A549 (cell line): ENCODE measurements around the gene SLCO3A1. TPM values are rescaled to one million over a fixed set of nuclear protein-coding genes. Genes with fewer than 3 reads are reported as not detected.
A peak's percentile ranks its signal among the peaks of the same experiment; 100 is the strongest.

Source experiments
- ATAC-seq, 2 experiments: fragments of 200-7000 bp in 1 of 2; fragments of >200 bp in 1 of 2; cut with Nextera tagmentation in 1 of 2; cut with Tn5 transposase in 1 of 2; 3 replicates each; pipeline versions ENCODE4 v1.8.0 to v1.9.1; 2018 to 2020; ENCODE audit warnings: mild to moderate bottlenecking in 1 of 2, moderate library complexity in 1 of 2
- CTCF ChIA-PET: fragments of 300-600 bp; sonication (Branson Sonifier 250); formaldehyde crosslinking; extraction: SDS; loops from one replicate; lab custom pipeline; 2021; ENCODE audit warnings: antibody characterized with exemption, inconsistent platforms; lab: Yijun Ruan, JAX
- POLR2A ChIA-PET: fragments of 350-600 bp; formaldehyde crosslinking; extraction: SDS; loops from one replicate; lab custom pipeline; 2021; ENCODE audit warnings: antibody characterized with exemption, inconsistent platforms; lab: Yijun Ruan, JAX
- DNase-seq, 2 experiments: peaks; one replicate each; pipeline versions ENCODE4 v3.0.0 to v3.0.0-alpha.2; 2011 to 2016; ENCODE audit warnings: low read depth in 1 of 2, low spot score in 1 of 2
- FAIRE-seq: peaks from 2 replicates; lab custom pipeline; 2011; peaks lifted over from hg19 to GRCh38; lab: Jason Lieb, UNC
- H3K27ac ChIP-seq, 2 experiments: fragments of >200 bp; sonication (Bioruptor Twin); formaldehyde crosslinking; 3 replicates each; pipeline ENCODE4 v1.5.1; 2016 to 2017
- H3K4me1 ChIP-seq: fragments of >200 bp; sonication (Bioruptor Twin); formaldehyde crosslinking; 3 replicates; pipeline ENCODE4 v1.6.1; 2016
- H3K4me2 ChIP-seq: fragments of >200 bp; sonication (Bioruptor Twin); formaldehyde crosslinking; 3 replicates; pipeline ENCODE4 v1.6.1; 2016
- H3K4me3 ChIP-seq: fragments of >200 bp; sonication (Bioruptor Twin); formaldehyde crosslinking; 3 replicates; pipeline ENCODE4 v1.5.1; 2016
- H3K9me3 ChIP-seq: fragments of >200 bp; sonication (Bioruptor Twin); formaldehyde crosslinking; 3 replicates; pipeline ENCODE4 v1.6.1; 2016
- BHLHE40 ChIP-seq: IDR thresholded peaks from 2 replicates; pipeline ENCODE4 v1.6.1; 2012; ENCODE audit warnings: low read depth, low read length, inconsistent platforms
- CBX2 ChIP-seq: fragments of 200-600 bp; sonication (generic); IDR thresholded peaks from 2 replicates; pipeline ENCODE4 v1.6.1; 2016; ENCODE audit warnings: low read depth, mild to moderate bottlenecking, borderline replicate concordance
- CHD2 ChIP-seq: fragments of 150-350 bp; IDR thresholded peaks from 2 replicates; pipeline ENCODE4 v1.6.1; 2014; ENCODE audit warnings: low read length; ENCODE audit not compliant: partially characterized antibody
- CHD4 ChIP-seq: fragments of 200-600 bp; sonication (generic); IDR thresholded peaks from 2 replicates; pipeline ENCODE4 v1.6.1; 2016; ENCODE audit warnings: antibody characterized with exemption, mild to moderate bottlenecking, borderline replicate concordance
- ESRRA ChIP-seq: fragments of 150-350 bp; IDR thresholded peaks from 2 replicates; pipeline ENCODE4 v1.6.1; 2014; ENCODE audit warnings: mild to moderate bottlenecking, low read length, borderline replicate concordance
- FOSL2 ChIP-seq, 2 experiments: fragments of 450-650 bp in 1 of 2; fragments of >200 bp in 1 of 2; sonication (Bioruptor Twin) in 1 of 2; formaldehyde crosslinking; IDR thresholded peaks; 2 replicates each; pipeline versions ENCODE4 v1.5.0 to v1.6.1; 2016 to 2020; ENCODE audit warnings: mild to moderate bottlenecking in 1 of 2, moderate library complexity in 1 of 2
- GATA3 ChIP-seq: IDR thresholded peaks from 2 replicates; pipeline ENCODE4 v1.6.1; 2012; ENCODE audit warnings: borderline replicate concordance
- HDAC2 ChIP-seq: fragments of 200-600 bp; sonication (generic); IDR thresholded peaks from 2 replicates; pipeline ENCODE4 v1.6.1; 2016
- JUNB ChIP-seq: fragments of >200 bp; sonication (Bioruptor Twin); formaldehyde crosslinking; IDR thresholded peaks from 2 replicates; pipeline ENCODE4 v1.6.1; 2016
- KDM1A ChIP-seq: fragments of 200-600 bp; sonication (generic); IDR thresholded peaks from 2 replicates; pipeline ENCODE4 v1.6.1; 2016; ENCODE audit warnings: low read depth, mild to moderate bottlenecking
- MAFK ChIP-seq: fragments of 450-650 bp; IDR thresholded peaks from 2 replicates; pipeline ENCODE4 v1.6.1; 2014; ENCODE audit not compliant: partially characterized antibody
- MAX ChIP-seq: IDR thresholded peaks from 2 replicates; pipeline ENCODE4 v1.6.1; 2012
- MYC ChIP-seq: IDR thresholded peaks from 2 replicates; pipeline ENCODE4 v1.6.1; 2012; ENCODE audit warnings: mild to moderate bottlenecking, inconsistent platforms, low read length, improper control_type of control experiment, borderline replicate concordance
- NR3C1 ChIP-seq: fragments of >200 bp; sonication (Bioruptor Twin); formaldehyde crosslinking; IDR thresholded peaks from 3 replicates; pipeline ENCODE4 v1.6.1; 2017
- PHF8 ChIP-seq: fragments of 200-600 bp; sonication (generic); IDR thresholded peaks from 2 replicates; pipeline ENCODE4 v1.6.1; 2016; ENCODE audit warnings: low read depth, mild to moderate bottlenecking, antibody characterized with exemption, moderate library complexity, borderline replicate concordance
- RAD21 ChIP-seq, 2 experiments: fragments of >200 bp in 1 of 2; sonication (Bioruptor Twin) in 1 of 2; formaldehyde crosslinking in 1 of 2; IDR thresholded peaks in 1 of 2; conservative IDR thresholded peaks in 1 of 2; 2 replicates in 1 of 2; 3 replicates in 1 of 2; pipeline ENCODE4 v1.6.1; 2012 to 2018; ENCODE audit warnings: inconsistent platforms in 1 of 2
- RCOR1 ChIP-seq: fragments of 150-350 bp; IDR thresholded peaks from 2 replicates; pipeline ENCODE4 v1.6.1; 2014; ENCODE audit warnings: antibody characterized with exemption, low read length, low read depth
- REST ChIP-seq: fragments of 200-600 bp; sonication (generic); IDR thresholded peaks from 2 replicates; pipeline ENCODE4 v1.6.1; 2016; ENCODE audit warnings: antibody characterized with exemption, mild to moderate bottlenecking, moderate library complexity
- RNF2 ChIP-seq: fragments of 200-600 bp; sonication (generic); IDR thresholded peaks from 2 replicates; pipeline ENCODE4 v1.6.1; 2016; ENCODE audit warnings: low read depth, mild to moderate bottlenecking, antibody characterized with exemption, moderate library complexity, borderline replicate concordance
- SMC3 ChIP-seq: fragments of >200 bp; sonication (Bioruptor Twin); formaldehyde crosslinking; IDR thresholded peaks from 3 replicates; pipeline ENCODE4 v1.6.1; 2018; ENCODE audit warnings: inconsistent platforms
- SREBF2 ChIP-seq: fragments of 450-650 bp; IDR thresholded peaks from 2 replicates; pipeline ENCODE4 v1.6.1; 2014; ENCODE audit warnings: mild to moderate bottlenecking, moderate library complexity
- TP53 ChIP-seq: fragments of 250-450 bp; sonication (Bioruptor Pico); IDR thresholded peaks from 2 replicates; pipeline ENCODE4 v1.5.0; 2021; ENCODE audit warnings: mild to moderate bottlenecking, moderate library complexity
- USF2 ChIP-seq: fragments of 450-650 bp; IDR thresholded peaks from 2 replicates; pipeline ENCODE4 v1.6.1; 2014; ENCODE audit warnings: antibody characterized with exemption
- ZFP36 ChIP-seq: fragments of 450-650 bp; IDR thresholded peaks from 2 replicates; pipeline ENCODE4 v1.6.1; 2014; ENCODE audit warnings: borderline replicate concordance; ENCODE audit not compliant: partially characterized antibody
- ZNF302 ChIP-seq: fragments of 250-450 bp; sonication (Bioruptor Pico); IDR thresholded peaks from 2 replicates; pipeline ENCODE4 v1.9.0; 2021; ENCODE audit warnings: inconsistent platforms, mild to moderate bottlenecking, moderate library complexity
- WGBS: methylation state at CpG from one replicate; pipeline ENCODE4 v1.1.6; 2017; ENCODE audit errors: missing lambda C conversion rate; 5-methylcytosine and 5-hydroxymethylcytosine counted together
- polyA plus RNA-seq, 4 experiments: library from polyadenylated mRNA; depleted of rRNA in 3 of 4; stranded (reverse); fragments of >200 nt; fragmentation: RNase III in 1 of 4; extraction: RNeasy Plus Mini Kit Qiagen cat#74134 plus additional on column Dnase treatment in 1 of 4; gene quantifications; 2 replicates in 3 of 4; 3 replicates in 1 of 4; pipeline ENCODE4 v1.2.3, GENCODE V29; 2011 to 2017
- TF ChIP-seq, protein P1 (sequence below): fragments of >200 bp; sonication (Bioruptor Twin); formaldehyde crosslinking; IDR thresholded peaks from 2 replicates; pipeline ENCODE4 v1.6.1; 2016

Gene SLCO3A1
- polyA plus RNA-seq, 2 of the 4 experiments (the other 2 are of a cell fraction): 16.8 to 17.0 TPM

GRCh38 chr15:91922646-91923547 is 69.4 kb downstream of the SLCO3A1 start:
- TF ChIP-seq HDAC2 (no peak), CHD4 (no peak), NR3C1 (no peak), RAD21 (conservative IDR thresholded peaks at IDR 0.05 in 1 of 2, IDR thresholded peaks at IDR 0.05 in 1 of 2) (no peak), MYC (no peak), SMC3 (no peak), BHLHE40 (no peak), CHD2 (no peak), JUNB (no peak), FOSL2 (IDR thresholded peaks at IDR 0.05) (no peak), FOSL2 (CRISPR knock-in tag; IDR thresholded peaks at IDR 0.05) (no peak), MAFK (no peak), ZNF302 (CRISPR knock-in tag) (no peak), GATA3 (no peak), RNF2 (no peak), RCOR1 (no peak), REST (no peak), ESRRA (no peak), PHF8 (no peak), CBX2 (no peak)
- TF ChIP-seq, protein P1, sequence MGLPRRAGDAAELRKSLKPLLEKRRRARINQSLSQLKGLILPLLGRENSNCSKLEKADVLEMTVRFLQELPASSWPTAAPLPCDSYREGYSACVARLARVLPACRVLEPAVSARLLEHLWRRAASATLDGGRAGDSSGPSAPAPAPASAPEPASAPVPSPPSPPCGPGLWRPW: no peak
- 76% methylated on average over 10 of the region's 10 CpGs for WGBS
- Histone ChIP-seq H3K4me1 (no peaks in the 10 kb centered on the region), H3K4me3 (no peak overlapping the region), H3K27ac (no peak overlapping the region), H3K9me3 (no peaks in the 10 kb centered on the region), H3K4me2 (no peak overlapping the region)
- ChIA-PET POLR2A (no interaction called here), CTCF (interaction anchor here (0.6 to 0.8 kb wide), 2 partner anchors 19 to 28 kb away, joined by 3 read pairs; no protein-coding TSS in a partner anchor)
- ATAC-seq: no peak
- DNase-seq: no peak
- no peak for FAIRE-seq

DNA sequence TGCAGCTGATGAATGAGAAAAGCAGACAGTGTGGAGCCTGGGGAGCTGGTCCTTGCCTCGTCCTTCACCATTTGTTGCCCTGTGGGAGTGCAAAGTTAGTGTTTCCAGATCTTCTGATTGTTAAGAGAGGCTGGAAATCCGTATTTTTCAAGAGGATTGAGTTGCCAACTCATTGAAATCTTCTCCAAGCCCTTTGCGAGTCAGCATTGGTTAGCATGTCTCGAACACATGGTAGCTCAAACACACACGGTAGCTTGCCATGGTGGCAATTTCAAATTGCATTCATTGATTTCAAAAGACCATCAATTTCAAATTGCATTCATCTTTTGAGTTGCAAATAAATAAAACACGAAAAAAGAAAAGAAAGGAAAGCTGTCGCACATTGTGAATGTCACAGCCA is 70.7 kb downstream of the SLCO3A1 start:
- TF ChIP-seq TP53 (CRISPR knock-in tag) (no peak), USF2 (no peak), GATA3 (no peak), MAX (no peak), ZFP36 (no peak), RAD21 (conservative IDR thresholded peaks at IDR 0.05 in 1 of 2, IDR thresholded peaks at IDR 0.05 in 1 of 2) (no peak), KDM1A (no peak), JUNB (no peak), SREBF2 (no peak), MYC (no peak), ESRRA (no peak)
- no peak overlapping the region for H3K4me2 ChIP-seq
- 81% methylated on average over 7 of the region's 7 CpGs for WGBS
- ATAC-seq: no peak
- ChIA-PET CTCF (interaction anchor here (1.2 kb wide), 1 partner anchor 58 kb away, joined by 3 read pairs; no protein-coding TSS in a partner anchor), POLR2A (no interaction called here)
- no peaks in the 10 kb centered on the region for H3K9me3 ChIP-seq
- DNase-seq: no peak
- peak; percentile 43 for FAIRE-seq
- H3K4me3 ChIP-seq: no peak overlapping the region
- H3K4me1 ChIP-seq: no peaks in the 10 kb centered on the region
- H3K27ac ChIP-seq: no peak overlapping the region
